Effector memory CD4-positive, alpha-beta T cell (primary cell): ENCODE measurements around the gene ELOVL7.
"Not testable (repeated sequence)": the region's sequence is repeated elsewhere in the genome, so short reads cannot be mapped to it uniquely, and the experiment has no call there.

Experiments used
- DNase-seq, 3 donors: peaks; one replicate each; pipeline ENCODE4 v3.0.0-alpha.2; 2020
- H3K27ac ChIP-seq: 2 replicates; pipeline ENCODE4 v1.7.0; 2013; ENCODE audit warnings: mild to moderate bottlenecking, low read length, moderate library complexity; ENCODE audit not compliant: insufficient read depth, poor library complexity, severe bottlenecking
- H3K27me3 ChIP-seq: replicated peaks from 2 replicates; pipeline ENCODE4 v1.7.0; 2013; ENCODE audit warnings: mild to moderate bottlenecking, low read length; ENCODE audit not compliant: insufficient read depth, control insufficient read depth, poor library complexity, severe bottlenecking
- H3K36me3 ChIP-seq: 2 replicates; pipeline ENCODE4 v1.7.0; 2013; ENCODE audit warnings: mild to moderate bottlenecking, low read length, moderate library complexity; ENCODE audit not compliant: control insufficient read depth, insufficient read depth
- H3K4me1 ChIP-seq: 2 replicates; pipeline ENCODE4 v1.7.0; 2013; ENCODE audit warnings: low read length, mild to moderate bottlenecking; ENCODE audit not compliant: control insufficient read depth, insufficient read depth, poor library complexity, severe bottlenecking
- H3K4me3 ChIP-seq: 2 replicates; pipeline ENCODE4 v1.7.0; 2013; ENCODE audit warnings: low read length, low read depth, mild to moderate bottlenecking; ENCODE audit not compliant: insufficient read depth, poor library complexity, severe bottlenecking
- H3K9me3 ChIP-seq: 2 replicates; pipeline ENCODE4 v1.7.0; 2013; ENCODE audit warnings: mild to moderate bottlenecking, low read length, moderate library complexity; ENCODE audit not compliant: control insufficient read depth

Gene ELOVL7

GRCh38 chr5:60724126-60724525, 119.9 kb downstream of the ELOVL7 start:
- H3K27me3 ChIP-seq, result no peaks in the 10 kb centered on the region
- no peak overlapping the region for H3K27ac ChIP-seq
- DNase-seq, result no peak
- no peaks in the 10 kb centered on the region for H3K36me3 ChIP-seq
- no peak overlapping the region for H3K4me3 ChIP-seq
- H3K4me1 ChIP-seq, result no peaks in the 10 kb centered on the region
- H3K9me3 ChIP-seq, result no peaks in the 10 kb centered on the region

- H3K27ac ChIP-seq, result no peak overlapping the region
- DNase-seq, result no peak
- H3K36me3 ChIP-seq, result no peaks in the 10 kb centered on the region
- H3K27me3 ChIP-seq, result no peaks in the 10 kb centered on the region
- H3K9me3 ChIP-seq, result no peaks in the 10 kb centered on the region
- H3K4me1 ChIP-seq, result no peaks in the 10 kb centered on the region
- H3K4me3 ChIP-seq, result no peak overlapping the region
Measured at GRCh38 chr5:60722416-60722815, 121.7 kb downstream of the ELOVL7 start.

GRCh38 chr5:60719329-60719728, 124.7 kb downstream of the ELOVL7 start:
- Histone ChIP-seq H3K9me3 (no peaks in the 10 kb centered on the region), H3K27ac (no peak overlapping the region)

GRCh38 chr5:60718166-60718892, 125.7 kb downstream of the ELOVL7 start:
- no peak for DNase-seq
- H3K27me3 ChIP-seq, result no peaks in the 10 kb centered on the region
- H3K4me1 ChIP-seq, result no peaks in the 10 kb centered on the region
- no peak overlapping the region for H3K4me3 ChIP-seq
- no peaks in the 10 kb centered on the region for H3K36me3 ChIP-seq
- H3K27ac ChIP-seq, result no peak overlapping the region
- no peaks in the 10 kb centered on the region for H3K9me3 ChIP-seq

More at GRCh38 chr5:60719329-60719728, 124.7 kb downstream of the ELOVL7 start:
- no peaks in the 10 kb centered on the region for H3K27me3 ChIP-seq
- H3K36me3 ChIP-seq, result no peaks in the 10 kb centered on the region
- no peak for DNase-seq
- no peaks in the 10 kb centered on the region for H3K4me1 ChIP-seq
- no peak overlapping the region for H3K4me3 ChIP-seq

- H3K4me1 ChIP-seq, H3K27me3 ChIP-seq, H3K4me3 ChIP-seq, H3K9me3 ChIP-seq, DNase-seq, H3K27ac ChIP-seq, H3K36me3 ChIP-seq: not testable (repeated sequence)
Measured at GRCh38 chr5:60715201-60715928, 128.7 kb downstream of the ELOVL7 start.

GRCh38 chr5:60712950-60713349, 131.1 kb downstream of the ELOVL7 start:
- H3K4me3 ChIP-seq, result no peak overlapping the region
- H3K27ac ChIP-seq, result no peak overlapping the region
- H3K36me3 ChIP-seq, result no peaks in the 10 kb centered on the region
- DNase-seq, result no peak
- H3K4me1 ChIP-seq, result no peaks in the 10 kb centered on the region
- no peaks in the 10 kb centered on the region for H3K27me3 ChIP-seq
- H3K9me3 ChIP-seq, result no peaks in the 10 kb centered on the region

- not testable (repeated sequence) for H3K4me1 ChIP-seq, H3K27me3 ChIP-seq, H3K36me3 ChIP-seq, H3K4me3 ChIP-seq, H3K9me3 ChIP-seq, H3K27ac ChIP-seq, DNase-seq
Measured at GRCh38 chr5:60711892-60712291, 132.2 kb downstream of the ELOVL7 start.

GRCh38 chr5:60710362-60710761, 133.7 kb downstream of the ELOVL7 start:
- H3K4me1 ChIP-seq, result no peaks in the 10 kb centered on the region
- no peaks in the 10 kb centered on the region for H3K27me3 ChIP-seq
- H3K9me3 ChIP-seq, result no peaks in the 10 kb centered on the region
- H3K4me3 ChIP-seq, result no peak overlapping the region
- no peaks in the 10 kb centered on the region for H3K36me3 ChIP-seq
- no peak for DNase-seq
- no peak overlapping the region for H3K27ac ChIP-seq

GRCh38 chr5:60705144-60705543, 138.9 kb downstream of the ELOVL7 start:
- Histone ChIP-seq H3K9me3 (no peaks in the 10 kb centered on the region), H3K27ac (no peak overlapping the region), H3K36me3 (no peaks in the 10 kb centered on the region), H3K4me1 (no peaks in the 10 kb centered on the region), H3K4me3 (no peak overlapping the region), H3K27me3 (no peaks in the 10 kb centered on the region)
- no peak for DNase-seq

GRCh38 chr5:60703944-60704343, 140.1 kb downstream of the ELOVL7 start:
- no peaks in the 10 kb centered on the region for H3K36me3 ChIP-seq
- no peak for DNase-seq

More at GRCh38 chr5:60703944-60704343, 140.1 kb downstream of the ELOVL7 start:
- Histone ChIP-seq H3K27ac (no peak overlapping the region), H3K4me1 (no peaks in the 10 kb centered on the region), H3K9me3 (no peaks in the 10 kb centered on the region), H3K4me3 (no peak overlapping the region), H3K27me3 (no peaks in the 10 kb centered on the region)
